Suprapubic skin (tissue), 4 donors: ENCODE data around the gene LTO1.

ENCODE experiments used
- EP300 ChIP-seq: sonication (generic); formaldehyde crosslinking; IDR thresholded peaks from one replicate; pipeline ENCODE4 v1.6.1; 2017; ENCODE audit warnings: antibody characterized with exemption
- POLR2AphosphoS5 ChIP-seq, 3 donors: sonication (generic); formaldehyde crosslinking; IDR thresholded peaks; one replicate each; pipeline ENCODE4 v1.6.1; 2017; ENCODE audit warnings: antibody characterized with exemption in 3 of 3

- TF ChIP-seq EP300 (no peak), POLR2AphosphoS5 (IDR thresholded peaks at IDR 0.05) (no peak)
Measured at GRCh38 chr11:69683764-69684333, 8.7 kb upstream of the LTO1 start.
